ENCODE data around the gene REX1BD.

DNA sequence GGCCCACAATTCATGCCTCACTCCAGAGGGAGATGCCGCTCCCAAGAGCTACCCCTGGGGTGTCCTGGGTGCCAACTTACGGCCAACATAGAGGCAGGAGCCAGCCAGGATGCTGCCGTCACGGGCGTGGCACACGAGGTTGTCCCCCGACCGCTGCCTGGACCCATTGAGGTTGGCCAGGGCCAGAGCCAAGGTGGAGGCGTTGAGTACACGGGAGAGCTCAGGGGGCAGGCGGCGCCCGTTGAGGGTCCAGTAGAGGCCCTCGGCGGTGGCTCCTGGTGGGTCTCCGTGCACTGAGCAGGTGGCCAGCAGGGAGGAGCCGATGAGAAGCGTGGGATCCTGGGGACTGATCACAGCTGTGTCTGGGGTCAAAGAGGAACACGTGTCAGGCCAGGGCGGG lies 10.9 kb downstream of the REX1BD start:
- TF ChIP-seq CTCF (IDR thresholded peaks at IDR 0.05) (no peak), POLR2A (IDR thresholded peaks at IDR 0.05) (no peak)
